Progenitor cell of endocrine pancreas (in vitro differentiated cells): Measurements from ENCODE around the gene NFKBIE. TPM values are rescaled to one million over a fixed set of nuclear protein-coding genes. Genes with fewer than 3 reads are reported as not detected.

Source experiments
- DNase-seq: peaks from one replicate; pipeline ENCODE4 v3.0.0; 2021; ENCODE audit warnings: low spot score; ENCODE audit not compliant: unreplicated experiment
- H3K27ac Mint-ChIP-seq: 2 replicates; pipeline ENCODE4 v1.8.0; 2021; ENCODE audit warnings: mild to moderate bottlenecking, moderate library complexity, mixed read lengths
- H3K27me3 Mint-ChIP-seq: 2 replicates; pipeline ENCODE4 v1.8.0; 2021; ENCODE audit warnings: mixed read lengths
- H3K36me3 Mint-ChIP-seq: 2 replicates; pipeline ENCODE4 v1.8.0; 2022; ENCODE audit warnings: mixed read lengths; ENCODE audit not compliant: insufficient read depth
- H3K4me1 Mint-ChIP-seq: 2 replicates; pipeline ENCODE4 v1.8.0; 2021; ENCODE audit warnings: low read depth, mixed read lengths
- H3K4me3 Mint-ChIP-seq: 2 replicates; pipeline ENCODE4 v1.8.0; 2021; ENCODE audit warnings: low read depth, mild to moderate bottlenecking, moderate library complexity, mixed read lengths
- H3K9me3 Mint-ChIP-seq: 2 replicates; pipeline ENCODE4 v1.8.0; 2021; ENCODE audit warnings: low read depth, mixed read lengths
- total RNA-seq: library from RNA; stranded (reverse); gene quantifications from 2 replicates; pipeline ENCODE4 v1.2.1, GENCODE V29; 2021
- TF ChIP-seq, protein P1 (sequence below): fragments of 200-600 bp; sonication (generic); IDR thresholded peaks from one replicate; pipeline ENCODE4 v1.5.0; 2021; ENCODE audit warnings: antibody characterized with exemption, mild to moderate bottlenecking; ENCODE audit not compliant: unreplicated experiment

Gene NFKBIE
- total RNA-seq, 1 donor from 2014 or later: 7.1 TPM

DNA sequence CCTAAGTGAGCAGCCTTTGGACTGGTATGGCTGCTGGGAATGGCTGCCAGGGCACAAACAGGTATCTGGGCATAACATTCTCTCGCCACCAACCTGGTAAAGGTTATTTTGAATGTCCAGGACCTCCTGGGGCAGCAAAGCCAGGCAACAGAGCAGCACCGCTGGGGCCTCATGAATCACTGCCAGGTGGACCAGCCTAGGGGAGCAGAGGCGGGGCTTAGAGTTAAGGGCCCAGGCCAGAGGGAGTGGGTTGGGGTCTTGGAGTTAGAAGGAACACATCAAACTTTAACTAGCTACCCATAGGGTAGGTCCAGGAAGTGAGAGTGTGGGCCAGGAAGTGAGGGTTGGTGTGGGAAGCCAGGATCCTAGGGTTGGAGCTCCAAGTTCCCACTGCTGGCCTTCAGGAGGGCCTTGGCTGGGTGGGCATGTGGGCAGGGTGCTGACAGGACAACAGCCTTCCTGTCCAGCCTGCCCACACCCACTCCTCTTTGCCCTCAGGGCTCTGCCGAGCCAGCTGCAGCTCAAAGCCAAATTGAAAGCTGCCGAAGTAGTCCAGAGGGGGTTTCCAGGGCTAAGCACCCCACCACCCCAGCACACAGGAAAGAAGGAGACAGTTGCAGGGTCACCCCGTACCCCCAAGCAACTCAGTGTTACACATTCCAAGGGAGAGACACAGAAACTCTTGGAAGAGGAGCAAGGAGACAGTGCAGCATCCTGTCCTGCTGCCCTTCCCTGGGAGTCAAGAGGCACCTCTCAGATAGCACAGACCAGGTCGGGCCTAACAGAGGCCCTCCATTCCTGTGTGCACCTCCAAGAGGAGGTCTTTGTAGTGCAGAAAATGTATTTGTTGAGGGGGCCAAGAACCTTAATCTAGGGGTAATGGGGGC, 2.6 kb downstream of the NFKBIE start:
- Mint-ChIP-seq H3K9me3 (no peaks in the 10 kb centered on the region), H3K4me1 (peaks cover 18% of the 10 kb centered on the region), H3K27me3 (peaks cover 9% of the 10 kb centered on the region), H3K36me3 (peaks cover 4% of the 10 kb centered on the region), H3K27ac (no peak overlapping the region), H3K4me3 (peak overlapping the region; percentile 42)
- TF ChIP-seq, protein P1, sequence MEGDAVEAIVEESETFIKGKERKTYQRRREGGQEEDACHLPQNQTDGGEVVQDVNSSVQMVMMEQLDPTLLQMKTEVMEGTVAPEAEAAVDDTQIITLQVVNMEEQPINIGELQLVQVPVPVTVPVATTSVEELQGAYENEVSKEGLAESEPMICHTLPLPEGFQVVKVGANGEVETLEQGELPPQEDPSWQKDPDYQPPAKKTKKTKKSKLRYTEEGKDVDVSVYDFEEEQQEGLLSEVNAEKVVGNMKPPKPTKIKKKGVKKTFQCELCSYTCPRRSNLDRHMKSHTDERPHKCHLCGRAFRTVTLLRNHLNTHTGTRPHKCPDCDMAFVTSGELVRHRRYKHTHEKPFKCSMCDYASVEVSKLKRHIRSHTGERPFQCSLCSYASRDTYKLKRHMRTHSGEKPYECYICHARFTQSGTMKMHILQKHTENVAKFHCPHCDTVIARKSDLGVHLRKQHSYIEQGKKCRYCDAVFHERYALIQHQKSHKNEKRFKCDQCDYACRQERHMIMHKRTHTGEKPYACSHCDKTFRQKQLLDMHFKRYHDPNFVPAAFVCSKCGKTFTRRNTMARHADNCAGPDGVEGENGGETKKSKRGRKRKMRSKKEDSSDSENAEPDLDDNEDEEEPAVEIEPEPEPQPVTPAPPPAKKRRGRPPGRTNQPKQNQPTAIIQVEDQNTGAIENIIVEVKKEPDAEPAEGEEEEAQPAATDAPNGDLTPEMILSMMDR: no peak
- no peak for DNase-seq

DNA sequence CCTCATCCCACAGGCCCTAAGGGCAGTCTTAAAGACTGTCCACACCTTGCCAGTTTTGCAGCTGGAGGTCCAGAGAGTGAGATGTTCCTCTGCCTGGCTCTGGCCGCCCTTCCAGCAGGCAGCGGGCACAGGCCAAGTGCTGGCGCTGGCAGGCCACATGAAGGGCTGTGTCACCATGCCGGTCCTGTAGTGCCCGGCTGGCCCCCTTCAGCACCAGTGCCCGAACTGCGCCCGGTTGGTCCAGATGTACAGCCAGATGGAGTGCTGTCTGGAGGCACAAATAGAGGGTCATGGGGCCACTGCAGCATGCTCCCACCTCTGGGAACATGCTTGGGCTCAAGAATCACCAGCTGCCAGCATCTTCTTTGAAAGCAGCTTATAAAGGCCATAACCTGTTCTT, 3.8 kb downstream of the NFKBIE start:
- TF ChIP-seq, protein P1: no peak
- no peak overlapping the region for H3K4me3 Mint-ChIP-seq

DNA sequence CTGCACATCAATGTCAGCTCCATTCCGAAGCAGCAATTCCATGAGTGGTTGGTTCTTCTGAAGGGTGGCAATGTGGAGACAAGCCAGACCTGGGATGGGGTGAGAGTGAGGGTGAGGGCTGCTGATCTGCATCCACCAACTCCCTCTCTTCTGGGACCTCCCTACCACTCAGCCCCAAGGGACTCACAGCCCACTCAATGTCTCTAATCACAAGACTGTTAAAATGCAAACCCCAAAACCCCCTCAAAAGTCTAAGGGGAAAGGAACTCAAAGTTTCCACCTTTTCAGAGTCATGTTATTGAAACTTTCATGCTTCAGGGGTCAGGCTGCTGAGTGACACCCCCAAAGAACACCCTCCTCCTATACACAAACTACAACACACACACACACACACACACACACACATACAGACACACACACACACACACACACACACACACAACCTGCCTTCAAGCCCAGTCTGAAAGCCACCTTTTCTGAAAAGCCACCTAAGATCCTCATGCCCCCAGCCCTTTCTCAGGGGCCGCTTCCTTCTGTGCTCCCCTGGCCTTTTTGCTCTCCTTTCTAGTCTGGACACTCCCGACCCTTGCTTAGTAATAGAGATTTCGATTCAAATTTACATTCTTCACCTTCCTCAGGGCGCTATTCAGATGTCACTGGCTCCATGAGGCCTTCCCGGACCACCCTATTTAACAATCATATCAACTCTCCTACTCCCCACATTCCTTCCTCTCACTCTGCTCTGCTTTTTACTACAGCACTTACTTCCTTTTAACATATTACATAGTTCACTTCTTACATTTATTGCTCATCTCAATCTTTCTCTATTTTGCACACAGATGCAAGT, 4.7 kb downstream of the NFKBIE start:
- no peaks in the 10 kb centered on the region for H3K27me3 Mint-ChIP-seq
- TF ChIP-seq, protein P1: no peak
- no peak overlapping the region for H3K27ac Mint-ChIP-seq
- no peaks in the 10 kb centered on the region for H3K9me3 Mint-ChIP-seq
- no peak for DNase-seq
- H3K36me3 Mint-ChIP-seq: peaks cover 4% of the 10 kb centered on the region
- peaks cover 29% of the 10 kb centered on the region for H3K4me1 Mint-ChIP-seq
- no peak overlapping the region for H3K4me3 Mint-ChIP-seq

More for the DNA sequence above, 3.8 kb downstream of the NFKBIE start:
- DNase-seq: no peak
- H3K27ac Mint-ChIP-seq: no peak overlapping the region
- peaks cover 1% of the 10 kb centered on the region for H3K27me3 Mint-ChIP-seq
- H3K36me3 Mint-ChIP-seq: peaks cover 4% of the 10 kb centered on the region
- peaks cover 21% of the 10 kb centered on the region for H3K4me1 Mint-ChIP-seq
- no peaks in the 10 kb centered on the region for H3K9me3 Mint-ChIP-seq

DNA sequence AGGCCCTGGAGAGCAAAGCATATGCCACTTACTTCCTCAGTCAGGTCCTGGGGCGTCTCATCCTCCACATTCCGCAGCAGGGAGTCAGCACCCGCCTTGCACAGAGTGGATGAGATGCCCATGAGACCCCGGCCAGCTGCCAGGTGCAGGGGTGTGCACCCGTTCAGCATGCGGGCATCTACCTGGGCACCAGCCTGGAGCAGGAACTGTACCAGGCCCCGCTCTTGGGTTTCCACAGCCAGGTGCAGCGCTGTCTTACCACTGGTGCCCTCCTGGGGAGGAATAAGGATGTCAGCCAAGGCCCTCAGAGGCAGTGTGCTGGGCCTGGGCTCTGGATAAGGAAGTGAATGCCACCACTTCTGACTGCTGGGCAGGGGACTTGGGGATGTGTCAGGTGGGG, 5.3 kb downstream of the NFKBIE start:
- peaks cover 34% of the 10 kb centered on the region for H3K4me1 Mint-ChIP-seq
- no peak for DNase-seq
- no peak overlapping the region for H3K27ac Mint-ChIP-seq
- H3K36me3 Mint-ChIP-seq: peaks cover 8% of the 10 kb centered on the region
- no peaks in the 10 kb centered on the region for H3K9me3 Mint-ChIP-seq
- H3K4me3 Mint-ChIP-seq: no peak overlapping the region
- TF ChIP-seq, protein P1: no peak
- H3K27me3 Mint-ChIP-seq: no peaks in the 10 kb centered on the region

DNA sequence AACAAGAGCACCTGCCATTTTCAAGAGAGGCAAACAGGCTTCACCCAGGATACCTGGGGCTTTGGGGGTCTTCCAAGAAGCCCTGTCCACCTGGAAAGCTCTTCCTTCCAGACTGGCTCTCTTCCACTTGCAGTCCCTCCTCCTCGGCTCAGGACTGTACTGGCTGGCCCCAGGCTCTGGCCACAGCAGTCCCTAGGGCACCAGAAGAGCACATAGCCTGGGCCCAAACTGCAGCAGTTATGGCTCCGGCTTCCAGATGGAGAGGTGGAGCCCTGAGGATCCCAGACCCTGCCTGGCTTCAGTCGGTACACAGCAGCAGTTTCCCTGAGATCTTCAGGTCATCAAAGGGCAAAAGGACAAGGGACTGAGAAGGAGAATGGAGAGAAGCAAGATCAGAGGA, 6.4 kb downstream of the NFKBIE start:
- Mint-ChIP-seq H3K27ac (no peak overlapping the region), H3K4me3 (peak overlapping the region; percentile 77), H3K27me3 (no peaks in the 10 kb centered on the region), H3K9me3 (no peaks in the 10 kb centered on the region), H3K4me1 (peaks cover 29% of the 10 kb centered on the region), H3K36me3 (peaks cover 11% of the 10 kb centered on the region)
- TF ChIP-seq, protein P1: no peak
- DNase-seq: no peak
